Renal cortical epithelial cell (primary cell): ENCODE results near the gene ACTR3. TPM values are rescaled to one million over a fixed set of nuclear protein-coding genes. Genes with fewer than 3 reads are reported as not detected.

Experiments
- DNase-seq: peaks from one replicate; pipeline ENCODE4 v3.0.0-alpha.2; 2011; ENCODE audit warnings: low read depth
- total RNA-seq: library from RNA; depleted of rRNA; stranded (reverse); fragments of >200 nt; gene quantifications from 2 replicates; pipeline ENCODE4 v1.2.3, GENCODE V29; 2014

The ACTR3 gene
- total RNA-seq, 1 donor from 2014 or later: 456 TPM

DNA sequence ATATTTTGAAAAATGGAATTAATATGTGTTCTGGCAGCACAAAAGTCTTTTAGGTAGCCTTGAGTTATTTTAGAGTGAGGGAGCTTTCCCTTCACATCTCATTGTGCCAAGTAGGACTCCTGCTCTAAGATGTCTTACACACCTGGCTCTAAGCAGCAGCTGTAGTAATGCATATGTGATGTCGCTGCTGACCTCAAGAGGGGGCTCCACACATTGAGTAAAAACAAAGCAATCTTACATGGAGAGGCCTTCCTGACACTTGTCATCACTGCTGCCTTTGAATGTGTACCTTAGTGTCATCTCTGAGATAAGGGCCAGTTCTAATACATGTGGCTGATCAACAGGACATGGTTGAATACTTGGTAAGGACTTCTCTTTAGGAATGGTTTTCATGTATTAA is 75.8 kb downstream of the ACTR3 start:
- DNase-seq: peak; percentile 60

DNA sequence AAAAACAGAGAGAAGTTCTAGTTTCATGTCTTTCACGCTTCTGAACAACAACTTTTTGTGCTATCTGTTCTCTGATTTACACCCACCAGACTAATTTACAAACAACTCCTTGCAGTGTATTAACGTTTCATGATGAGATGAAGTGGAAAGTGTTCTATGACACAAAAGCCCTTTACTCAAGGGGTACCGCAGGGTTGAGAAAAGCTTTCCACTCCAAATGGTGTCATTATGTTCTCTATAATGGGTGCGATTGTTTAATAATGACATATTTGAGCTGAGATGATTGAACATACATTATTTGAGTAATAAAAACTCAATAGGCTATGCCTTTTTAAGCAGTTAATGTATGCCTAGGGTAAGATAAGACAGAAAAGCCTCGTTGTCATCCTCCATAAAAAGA is 76.3 kb downstream of the ACTR3 start:
- DNase-seq: no peak

DNA sequence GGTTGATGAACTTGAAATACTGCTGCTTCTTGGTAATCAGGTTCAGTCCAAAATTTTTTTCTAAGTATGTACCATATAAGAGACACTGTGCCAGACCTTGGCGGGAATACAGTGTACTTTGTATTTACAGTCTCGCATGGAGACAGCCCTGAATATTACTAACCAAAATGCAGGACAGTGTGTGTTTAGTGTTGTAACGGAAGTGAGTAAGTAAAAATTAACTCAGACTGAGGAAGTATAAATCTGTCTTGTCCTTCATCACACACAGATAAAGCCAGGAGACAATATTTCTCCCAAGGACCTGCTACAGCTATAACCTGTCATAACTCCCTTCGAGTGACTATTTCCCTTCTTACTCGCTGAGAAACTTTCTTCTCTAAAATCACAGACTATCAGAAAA is 76.9 kb downstream of the ACTR3 start:
- DNase-seq: peak; percentile 24

DNA sequence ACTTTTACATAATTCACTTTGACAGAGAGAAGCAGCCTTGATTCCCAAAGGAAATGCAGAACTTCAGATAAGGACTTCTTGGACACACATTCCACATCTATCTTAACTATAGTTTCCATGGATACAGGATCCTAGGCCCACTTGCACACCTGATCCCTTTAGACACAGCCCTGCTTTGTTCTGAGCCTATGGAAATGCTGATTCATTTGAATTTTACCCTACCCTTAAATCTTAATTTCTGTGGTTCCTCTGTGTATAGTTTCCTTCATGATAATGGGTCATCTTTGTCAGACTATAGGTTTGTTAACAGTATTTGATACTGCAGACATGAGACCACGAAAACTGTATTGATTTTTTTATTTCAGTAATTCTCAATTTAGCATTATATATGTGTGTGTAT is 77.4 kb downstream of the ACTR3 start:
- no peak for DNase-seq

DNA sequence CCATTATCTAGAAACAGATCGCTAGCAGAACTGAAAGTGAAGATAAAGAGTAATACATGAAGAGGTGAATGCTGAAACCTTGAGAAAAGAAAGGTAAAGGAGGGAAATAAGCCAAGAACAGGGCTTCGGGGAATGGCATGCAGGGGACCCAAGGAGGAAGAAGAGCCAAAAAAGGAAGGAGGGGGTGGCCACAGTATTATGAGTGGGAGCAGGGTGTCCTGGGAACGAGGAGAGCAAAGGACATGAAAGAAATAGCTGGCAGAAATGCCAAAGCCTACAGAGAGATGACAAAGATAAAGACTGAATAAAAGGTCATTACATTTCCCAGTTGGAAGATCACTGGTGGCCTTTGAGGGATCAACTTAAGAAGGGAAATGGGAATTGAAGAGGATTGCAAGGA is 82.9 kb downstream of the ACTR3 start:
- DNase-seq: no peak

DNA sequence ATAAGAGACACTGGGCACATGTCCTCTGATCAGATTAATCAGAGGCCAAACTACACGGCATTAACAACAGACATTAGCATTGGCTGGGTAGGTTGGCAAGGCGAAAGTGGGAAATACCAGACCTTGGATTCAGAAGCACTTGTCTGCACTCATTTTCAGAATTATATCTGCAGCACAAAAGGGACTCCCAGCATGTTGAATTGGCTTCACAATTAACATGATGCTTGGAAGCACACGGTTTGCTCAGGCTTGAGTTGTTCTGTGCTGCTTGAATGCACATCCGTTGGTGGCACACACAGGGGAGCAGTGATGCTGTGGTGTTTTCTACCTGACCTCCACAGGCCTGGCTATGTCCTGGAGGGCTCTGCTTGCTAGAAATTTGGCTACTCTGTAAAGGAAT is 83.9 kb downstream of the ACTR3 start:
- peak; percentile 44 for DNase-seq

DNA sequence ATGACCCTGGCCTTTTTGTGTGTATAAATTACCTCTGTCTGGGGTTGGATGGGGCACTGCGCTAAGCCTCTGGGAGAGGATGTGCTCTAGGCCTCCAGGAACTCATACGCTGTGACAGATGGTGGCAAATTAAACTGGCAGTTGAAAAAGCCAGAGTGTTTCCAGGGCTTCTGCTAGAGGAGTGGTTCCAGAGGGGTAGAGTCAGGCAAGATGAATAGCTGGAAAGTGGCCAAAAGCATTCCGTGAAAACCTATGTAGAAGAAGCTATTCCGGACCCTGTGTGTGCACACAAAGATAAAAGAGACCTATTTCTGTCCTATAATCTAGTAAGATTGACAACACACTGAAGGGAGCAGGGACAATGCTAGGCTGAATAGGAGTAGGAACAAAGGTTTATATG is 84.8 kb downstream of the ACTR3 start:
- no peak for DNase-seq

DNA sequence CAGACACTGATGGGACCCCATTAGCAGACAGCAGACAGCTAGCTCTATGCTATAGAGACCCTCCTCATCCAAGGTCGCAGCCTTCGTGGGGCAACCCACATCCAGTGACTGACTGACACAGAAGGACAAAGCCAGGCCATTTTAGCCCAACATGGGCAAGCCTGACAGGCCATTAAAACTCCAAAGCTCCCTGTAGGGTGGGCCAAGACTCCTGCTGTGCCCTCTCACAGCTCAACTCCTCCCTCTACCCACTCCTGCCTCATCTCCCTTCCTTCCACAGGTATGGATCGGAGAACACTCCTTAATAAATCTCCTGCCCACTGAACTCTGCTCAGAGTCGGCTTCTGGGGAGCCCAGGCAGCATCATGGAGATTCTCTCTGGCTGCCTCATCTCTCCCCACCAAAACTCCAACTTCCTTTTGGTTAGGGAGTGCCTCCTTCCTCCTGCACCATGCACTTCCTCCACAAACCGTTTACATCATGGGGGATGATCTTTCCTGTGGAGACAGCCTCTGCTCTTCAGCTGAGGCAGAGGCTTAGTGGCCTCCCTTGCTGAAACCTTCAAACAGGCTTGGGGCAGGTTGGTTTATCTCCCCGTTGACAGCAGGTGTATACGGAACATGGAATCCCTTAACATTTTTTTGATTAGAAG is 86.5 kb downstream of the ACTR3 start:
- no peak for DNase-seq

DNA sequence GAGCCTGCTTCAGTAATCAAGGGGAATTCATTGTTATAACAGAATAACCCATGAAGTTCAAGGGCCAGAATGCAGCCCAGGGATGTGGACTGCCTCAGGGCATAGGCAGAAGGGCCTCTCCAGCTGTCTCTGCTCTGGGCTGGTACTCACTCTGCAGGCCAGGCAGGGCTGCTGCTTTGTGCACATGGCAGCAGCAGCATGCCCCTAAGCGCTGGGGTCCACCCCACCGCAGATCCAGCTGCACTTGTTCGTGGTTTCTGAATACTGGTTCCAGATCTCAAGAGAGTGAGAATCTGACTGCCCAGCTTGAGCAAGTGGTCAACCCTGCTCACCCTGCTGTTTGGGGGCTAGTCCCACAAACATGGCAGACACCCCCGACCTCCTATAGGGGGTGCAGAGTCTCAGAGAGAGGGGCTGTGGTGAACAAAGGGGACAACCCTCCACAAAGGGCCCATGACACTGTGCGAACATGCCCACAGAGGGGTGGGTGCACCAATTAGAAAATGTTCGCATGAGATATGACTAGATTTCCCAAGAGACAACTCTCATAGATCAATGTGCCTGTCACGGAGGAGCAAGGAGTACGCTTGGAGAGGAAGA is 87.3 kb downstream of the ACTR3 start:
- peak; percentile 44 for DNase-seq

DNA sequence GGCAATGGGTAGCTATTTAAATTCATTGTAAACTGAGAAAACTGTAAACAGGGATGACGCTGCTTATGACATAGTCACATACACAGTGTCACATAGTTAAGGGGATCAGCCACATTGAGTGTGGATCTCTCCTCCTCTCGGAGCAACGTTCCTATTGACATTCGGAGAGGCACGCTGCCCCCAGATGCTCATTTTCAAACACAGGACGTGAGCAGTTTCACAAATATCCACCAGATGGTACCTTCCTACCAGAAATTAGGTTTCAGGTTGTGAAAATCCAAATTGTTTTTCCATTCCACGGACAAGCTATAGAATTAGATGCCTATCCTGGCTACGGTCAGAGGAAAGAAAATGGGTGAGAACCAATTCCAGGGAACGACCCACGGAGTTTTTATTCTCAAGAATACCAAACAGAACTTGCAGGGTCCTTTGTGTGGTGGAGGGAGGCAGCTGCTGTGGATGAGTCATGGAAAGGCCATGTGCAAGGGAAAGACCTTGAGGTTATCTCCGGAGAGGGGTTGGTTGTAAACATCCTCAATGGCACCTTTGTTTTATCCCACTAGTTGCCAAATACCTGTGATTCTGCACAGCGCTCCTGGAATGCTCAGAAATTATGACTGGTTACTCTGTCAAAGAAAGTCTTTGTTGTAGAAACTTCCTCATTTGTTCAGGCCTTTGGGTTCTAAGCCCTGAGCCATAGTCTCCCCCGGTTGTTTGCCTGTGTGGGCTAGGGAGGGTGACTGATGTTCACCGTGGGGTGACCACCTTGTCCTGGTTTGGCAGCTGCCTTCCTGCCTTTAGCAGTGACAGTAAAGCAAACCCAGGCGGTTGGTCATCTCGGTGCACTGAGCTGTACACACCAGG is 88.0 kb downstream of the ACTR3 start:
- DNase-seq: peak; percentile 77

DNA sequence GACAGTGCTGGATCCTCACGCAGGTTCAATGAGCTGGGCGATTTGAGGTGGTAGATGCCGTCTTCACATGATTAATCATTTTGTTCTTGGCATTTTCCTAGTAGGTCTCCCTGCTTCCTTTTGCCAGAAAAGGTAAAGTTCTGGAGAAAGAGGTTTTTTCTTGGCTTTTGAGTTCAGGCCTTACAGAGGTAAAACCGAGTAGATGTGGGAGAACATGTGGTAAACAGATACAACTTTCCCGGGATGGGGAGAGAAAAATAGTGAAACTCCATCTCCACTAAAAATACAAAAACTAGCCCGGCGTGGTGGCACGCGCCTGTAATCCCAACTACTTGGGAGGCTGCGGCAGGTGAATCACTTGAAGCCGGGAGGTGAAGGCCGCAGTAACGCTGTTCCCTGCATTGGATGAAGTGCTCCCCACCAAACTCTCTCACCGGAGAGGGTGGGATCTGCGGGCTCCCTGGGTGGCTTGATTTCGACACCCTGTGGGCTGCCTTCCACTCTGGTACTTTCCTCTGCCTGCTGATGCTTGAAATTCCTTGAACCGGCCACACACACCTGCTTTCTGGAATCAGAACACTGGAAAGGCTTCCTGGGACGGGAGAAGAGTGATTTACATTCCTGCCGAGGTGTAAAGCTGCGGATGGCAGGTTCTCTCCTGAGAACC is 88.8 kb downstream of the ACTR3 start:
- peak; percentile 65 for DNase-seq

DNA sequence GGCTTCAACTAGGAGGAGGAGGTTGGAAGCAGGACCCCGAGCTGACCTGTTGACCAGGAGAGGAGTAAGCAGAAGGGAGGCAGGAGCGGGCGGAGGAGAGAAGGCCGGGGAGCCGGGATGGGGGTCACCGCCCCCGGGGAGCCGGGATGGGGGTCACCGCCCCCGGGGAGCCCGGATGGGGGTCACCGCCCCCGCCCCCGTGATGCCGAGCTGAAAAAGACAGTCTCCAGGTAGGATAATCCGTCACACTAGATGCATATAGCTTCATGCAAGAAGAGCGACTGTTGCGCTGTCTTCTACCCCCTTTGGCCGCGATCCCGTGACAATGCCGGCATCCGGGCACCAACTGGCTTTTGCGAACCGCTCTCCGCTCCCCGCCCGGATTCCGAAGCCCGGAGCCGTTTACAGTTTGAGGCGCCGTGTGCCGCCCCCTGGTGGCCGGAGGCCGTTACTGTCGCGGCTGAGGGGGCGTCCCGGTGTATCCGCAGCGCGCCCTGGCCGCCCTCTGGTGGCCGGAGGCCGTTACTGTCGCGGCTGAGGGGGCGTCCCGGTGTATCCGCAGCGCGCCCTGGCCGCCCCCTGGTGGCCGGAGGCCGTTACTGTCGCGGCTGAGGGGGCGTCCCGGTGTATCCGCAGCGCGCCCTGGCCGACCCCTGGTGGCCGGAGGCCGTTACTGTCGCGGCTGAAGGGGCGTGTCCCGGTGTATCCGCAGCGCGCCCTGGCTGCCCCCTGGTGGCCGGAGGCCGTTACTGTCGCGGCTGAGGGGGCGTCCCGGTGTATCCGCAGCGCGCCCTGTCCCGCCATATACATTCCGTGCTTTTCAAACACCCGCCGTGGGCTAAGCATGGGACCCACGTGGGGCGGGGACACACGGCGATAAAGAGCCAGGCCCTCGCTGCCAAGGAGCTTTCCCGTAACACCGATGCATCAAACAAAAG is 89.6 kb downstream of the ACTR3 start:
- DNase-seq: no peak

DNA sequence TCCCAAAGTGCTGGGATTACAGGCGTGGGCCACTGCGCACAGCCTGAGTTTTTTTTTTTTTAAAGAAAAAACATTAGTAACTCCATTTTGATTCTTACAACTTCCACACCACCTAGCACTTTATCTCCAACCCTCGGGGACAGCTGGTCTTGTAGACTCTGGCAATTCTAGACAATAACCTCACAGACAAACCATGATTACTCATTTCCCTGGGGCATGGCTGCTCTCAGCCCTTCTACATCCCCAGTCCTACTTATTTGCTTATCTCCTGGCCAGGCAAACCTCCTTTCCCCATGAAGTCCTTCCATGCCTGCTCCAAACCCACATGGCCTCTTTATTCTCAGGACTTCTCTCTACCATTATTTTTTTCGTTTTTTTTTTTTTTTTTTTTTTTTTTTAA is 91.1 kb downstream of the ACTR3 start:
- DNase-seq: no peak

DNA sequence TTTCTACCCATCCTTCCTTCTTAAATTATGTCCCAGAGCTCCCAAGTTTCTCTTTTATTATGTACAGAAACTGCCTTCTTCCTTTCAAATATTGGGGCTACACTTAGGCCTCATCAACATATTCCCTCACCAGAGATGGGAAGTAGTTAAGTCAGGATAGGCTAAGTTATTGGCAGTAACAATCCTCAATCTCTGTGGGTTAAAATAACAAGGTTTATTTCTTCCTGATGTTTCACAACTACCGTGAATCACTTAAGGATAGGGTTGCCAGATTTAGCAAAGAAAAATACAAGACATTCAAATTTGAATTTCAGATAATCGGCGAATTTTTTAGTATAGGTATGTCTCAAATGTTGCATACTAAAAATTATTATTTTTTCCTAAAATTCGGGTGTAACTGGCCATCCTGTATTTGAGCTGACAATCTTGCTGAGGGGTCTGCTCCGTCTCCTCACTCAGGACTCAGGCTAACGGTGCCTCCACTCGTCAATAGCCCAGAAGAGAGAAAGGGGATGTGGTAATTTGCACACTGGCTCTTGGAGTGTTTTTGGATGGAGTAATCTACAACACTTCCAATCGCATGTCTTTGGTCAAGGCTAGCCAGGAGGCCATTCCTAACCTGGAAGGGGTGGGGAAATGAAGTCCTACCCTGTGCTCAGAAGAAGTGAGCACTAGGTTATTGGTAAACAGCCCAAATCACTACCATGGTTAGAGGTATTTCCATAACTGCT is 91.7 kb downstream of the ACTR3 start:
- DNase-seq: peak; percentile 28

DNA sequence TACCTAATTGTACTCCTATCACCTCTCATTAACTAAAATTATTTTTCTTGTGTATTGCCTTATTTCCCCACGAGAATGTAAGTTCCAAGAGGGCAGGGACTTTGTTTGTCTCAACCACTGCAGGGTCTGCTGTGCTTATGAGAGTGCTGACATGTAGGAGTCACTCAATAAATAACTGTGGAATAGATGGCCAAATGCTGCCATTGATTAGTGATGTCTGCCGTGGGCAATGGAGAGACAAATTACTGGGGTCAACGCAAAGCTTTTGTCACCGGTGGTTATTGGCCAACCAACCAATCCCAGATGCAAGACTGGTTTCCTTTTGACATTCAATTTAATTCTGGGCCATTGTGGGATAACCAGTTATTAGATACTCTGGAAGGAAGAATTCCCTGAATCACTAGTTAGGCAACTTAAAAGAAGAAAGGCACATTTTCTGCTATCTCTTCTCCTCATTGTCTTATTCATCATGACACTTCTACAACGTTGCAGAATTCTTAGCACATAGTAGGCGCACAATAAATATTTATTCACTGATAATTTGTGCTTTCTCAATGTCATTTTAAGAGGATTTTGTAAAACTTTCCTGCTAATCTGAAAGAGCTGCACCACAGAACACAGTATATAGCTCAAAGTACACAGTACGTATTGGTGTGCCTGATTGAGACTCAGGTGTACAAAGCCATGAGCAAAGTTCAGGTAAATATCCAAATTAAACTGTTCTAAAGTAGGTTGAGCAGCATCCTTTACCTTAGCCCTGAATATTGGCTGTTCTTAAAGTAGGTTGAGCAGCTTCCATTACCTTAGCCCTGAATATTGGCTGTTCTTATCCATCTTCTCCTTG is 95.9 kb downstream of the ACTR3 start:
- no peak for DNase-seq

DNA sequence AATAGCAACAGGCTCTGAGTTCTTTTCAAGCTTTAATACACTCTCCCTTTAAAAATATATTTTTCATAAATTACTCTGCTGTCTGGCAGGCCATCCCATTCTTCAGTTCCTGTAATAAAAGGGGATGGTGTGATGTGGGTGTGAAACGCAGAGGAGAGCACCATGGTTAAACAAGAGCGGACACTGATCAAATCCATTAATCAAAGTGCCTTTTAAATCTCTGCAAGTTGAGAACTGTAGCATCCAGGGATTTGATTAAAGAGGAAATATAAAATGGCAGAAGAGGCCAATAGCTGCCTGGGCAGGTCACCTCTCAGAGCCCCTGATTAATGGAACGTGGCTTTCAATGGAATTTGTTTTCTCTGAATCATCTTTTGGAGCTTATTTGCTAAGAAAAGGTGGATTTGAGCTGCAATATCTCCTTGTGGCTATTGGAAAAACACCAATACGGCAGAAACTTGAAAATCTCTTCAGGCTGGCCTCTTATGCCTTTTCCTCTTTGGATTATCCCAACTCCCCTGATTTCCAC is 96.9 kb downstream of the ACTR3 start:
- DNase-seq: peak; percentile 27

DNA sequence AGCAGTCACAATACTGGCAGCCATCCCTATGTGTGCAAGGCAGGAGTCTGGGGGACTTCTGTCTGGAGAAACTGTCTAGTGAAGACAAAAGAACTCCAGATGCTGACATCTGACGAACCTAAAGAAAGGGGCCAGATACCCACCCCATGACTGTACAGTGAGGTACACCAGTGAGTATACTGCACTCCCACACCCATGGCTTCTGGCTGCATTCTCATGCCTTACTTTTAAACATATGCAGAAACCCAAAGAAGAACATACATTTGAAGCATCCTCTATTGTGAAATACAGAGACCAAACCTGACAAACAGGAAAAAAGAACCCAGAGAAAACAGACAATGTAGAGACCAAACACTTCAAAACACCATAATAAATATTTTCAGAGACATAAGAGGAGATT is 102.2 kb downstream of the ACTR3 start:
- no peak for DNase-seq

DNA sequence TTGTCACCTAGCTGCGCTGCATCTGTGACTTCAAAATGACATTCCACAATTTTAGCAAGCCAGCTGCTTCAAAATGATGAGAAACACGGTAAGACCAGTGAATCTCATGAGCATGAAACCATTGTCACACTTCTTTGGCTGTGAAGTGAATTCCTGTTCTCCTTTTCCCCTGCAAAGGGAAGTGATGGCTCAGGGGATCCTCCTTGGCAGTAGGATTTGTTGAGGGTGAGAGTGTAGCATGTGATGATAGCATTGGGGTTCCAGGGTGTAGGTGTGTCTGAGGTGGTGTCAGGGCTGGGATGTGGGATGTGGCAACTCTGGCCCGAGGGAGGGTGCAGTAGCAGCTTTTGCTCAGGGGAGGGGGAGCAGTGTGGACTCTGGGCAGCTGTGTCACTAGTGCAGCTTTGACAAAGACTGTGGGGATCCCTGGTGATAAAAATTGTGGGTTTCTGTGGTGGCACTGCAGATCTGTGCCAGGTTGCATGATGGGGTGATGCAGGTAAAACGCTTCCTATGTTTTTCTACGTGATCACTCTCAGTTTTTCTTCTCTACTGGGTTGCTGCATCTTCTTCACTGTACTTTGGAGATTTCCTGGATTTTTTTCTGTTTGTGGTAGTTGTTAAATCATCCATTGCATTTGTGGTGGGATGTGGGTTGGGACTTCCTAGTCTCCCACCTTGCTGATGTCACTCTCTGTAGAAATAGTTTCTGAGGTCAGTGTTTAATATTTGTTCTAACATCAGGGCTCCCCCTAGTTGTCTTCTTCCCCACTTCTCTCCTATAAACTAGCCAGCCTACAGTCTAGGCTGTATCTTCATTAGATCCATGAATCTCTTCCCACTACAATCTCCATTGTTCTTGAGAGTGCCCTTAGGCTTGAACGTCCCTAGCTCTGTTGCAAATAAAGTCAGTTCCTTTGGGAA is 107.0 kb downstream of the ACTR3 start:
- peak; percentile 9 for DNase-seq
